ENCODE data around the gene PLEKHA7. TPM values are rescaled to one million over a fixed set of nuclear protein-coding genes. Genes with fewer than 3 reads are reported as not detected.
"Not testable (repeated sequence)": the region's sequence is repeated elsewhere in the genome, so short reads cannot be mapped to it uniquely, and the experiment has no call there.

Gene PLEKHA7
- total RNA-seq, 1 donor from 2014 or later, result 9.5 TPM

DNA sequence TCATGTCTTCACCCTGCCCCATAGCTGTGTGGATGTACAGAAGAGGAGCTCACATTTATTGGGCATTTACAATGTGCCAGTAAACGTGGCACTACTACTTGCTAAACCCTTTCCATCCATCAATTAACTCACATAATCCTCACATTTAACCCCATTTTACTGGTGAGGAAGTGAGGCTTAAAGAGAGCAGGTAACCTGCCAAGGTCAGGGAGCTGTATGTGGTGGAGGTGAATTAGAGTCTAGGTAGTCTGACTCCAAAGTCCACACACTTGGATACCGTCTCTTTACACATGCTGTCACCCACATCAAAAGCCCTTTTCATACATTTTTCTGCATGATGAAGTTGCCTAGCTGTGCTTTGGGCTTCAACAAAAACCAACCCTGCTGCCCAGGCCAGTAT, 10.8 kb downstream of the PLEKHA7 start:
- Histone ChIP-seq H3K9me3 (no peaks in the 10 kb centered on the region), H3K4me1 (no peaks in the 10 kb centered on the region), H3K4me3 (no peak overlapping the region), H3K27me3 (no peaks in the 10 kb centered on the region), H3K36me3 (no peaks in the 10 kb centered on the region), H3K27ac (no peak overlapping the region)
- intact Hi-C loops (cut with DNase I), result no loop called here
- no peak for DNase-seq (ENCODE audit: low spot score in 2 of 2)
- TF ChIP-seq, protein P1, sequence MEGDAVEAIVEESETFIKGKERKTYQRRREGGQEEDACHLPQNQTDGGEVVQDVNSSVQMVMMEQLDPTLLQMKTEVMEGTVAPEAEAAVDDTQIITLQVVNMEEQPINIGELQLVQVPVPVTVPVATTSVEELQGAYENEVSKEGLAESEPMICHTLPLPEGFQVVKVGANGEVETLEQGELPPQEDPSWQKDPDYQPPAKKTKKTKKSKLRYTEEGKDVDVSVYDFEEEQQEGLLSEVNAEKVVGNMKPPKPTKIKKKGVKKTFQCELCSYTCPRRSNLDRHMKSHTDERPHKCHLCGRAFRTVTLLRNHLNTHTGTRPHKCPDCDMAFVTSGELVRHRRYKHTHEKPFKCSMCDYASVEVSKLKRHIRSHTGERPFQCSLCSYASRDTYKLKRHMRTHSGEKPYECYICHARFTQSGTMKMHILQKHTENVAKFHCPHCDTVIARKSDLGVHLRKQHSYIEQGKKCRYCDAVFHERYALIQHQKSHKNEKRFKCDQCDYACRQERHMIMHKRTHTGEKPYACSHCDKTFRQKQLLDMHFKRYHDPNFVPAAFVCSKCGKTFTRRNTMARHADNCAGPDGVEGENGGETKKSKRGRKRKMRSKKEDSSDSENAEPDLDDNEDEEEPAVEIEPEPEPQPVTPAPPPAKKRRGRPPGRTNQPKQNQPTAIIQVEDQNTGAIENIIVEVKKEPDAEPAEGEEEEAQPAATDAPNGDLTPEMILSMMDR (IDR thresholded peaks at IDR 0.05), result no peak

DNA sequence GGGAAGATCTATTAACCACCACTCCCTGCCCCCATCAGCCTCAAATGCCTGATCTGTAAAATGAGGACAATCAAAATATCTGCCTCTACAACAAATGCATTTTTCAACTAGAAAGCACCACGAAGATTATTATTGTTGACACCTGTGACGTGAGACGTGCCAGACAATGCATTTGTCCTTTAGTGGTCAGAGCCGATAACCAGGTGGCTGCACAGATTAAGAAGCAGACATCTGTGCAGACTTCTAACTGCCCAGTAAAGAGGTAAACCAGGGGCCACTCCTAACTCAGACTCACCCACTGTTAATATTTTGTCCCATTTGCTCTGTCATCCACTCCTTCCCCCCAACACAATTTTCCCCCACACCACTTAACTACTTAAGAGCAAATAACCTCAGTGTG, 11.7 kb downstream of the PLEKHA7 start:
- Histone ChIP-seq H3K36me3 (no peaks in the 10 kb centered on the region), H3K4me1 (no peaks in the 10 kb centered on the region), H3K4me3 (no peak overlapping the region), H3K9me3 (no peaks in the 10 kb centered on the region), H3K27ac (no peak overlapping the region), H3K27me3 (no peaks in the 10 kb centered on the region)
- intact Hi-C loops (cut with DNase I), result no loop called here
- TF ChIP-seq, protein P1 (IDR thresholded peaks at IDR 0.05), result no peak
- DNase-seq (ENCODE audit: low spot score in 2 of 2), result no peak

DNA sequence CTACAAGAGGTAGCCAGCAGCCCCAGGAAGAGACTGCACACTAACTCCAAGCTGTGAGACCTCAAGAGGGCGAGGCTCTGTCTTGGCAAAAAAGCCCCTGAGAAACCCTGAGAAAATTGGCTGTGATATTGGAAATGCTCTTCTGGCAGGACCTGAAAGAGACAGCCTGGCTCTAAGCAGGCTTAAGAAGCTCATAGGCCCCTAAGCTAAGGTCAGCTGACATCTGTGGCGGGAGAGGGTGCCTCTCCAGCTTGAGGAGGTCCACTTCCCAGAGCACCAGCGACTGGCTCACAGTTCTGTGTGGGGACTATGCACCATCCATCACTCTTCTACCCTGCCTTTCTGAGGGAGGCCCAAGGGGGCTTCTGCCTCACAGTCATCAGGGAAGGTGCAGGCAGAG, 12.4 kb downstream of the PLEKHA7 start:
- Histone ChIP-seq H3K27ac (no peak overlapping the region), H3K4me3 (no peak overlapping the region), H3K36me3 (no peaks in the 10 kb centered on the region), H3K4me1 (no peaks in the 10 kb centered on the region), H3K27me3 (no peaks in the 10 kb centered on the region), H3K9me3 (no peaks in the 10 kb centered on the region)
- TF ChIP-seq, protein P1 (IDR thresholded peaks at IDR 0.05), result no peak
- intact Hi-C loops (cut with DNase I), result no loop called here
- DNase-seq (ENCODE audit: low spot score in 2 of 2), result no peak

DNA sequence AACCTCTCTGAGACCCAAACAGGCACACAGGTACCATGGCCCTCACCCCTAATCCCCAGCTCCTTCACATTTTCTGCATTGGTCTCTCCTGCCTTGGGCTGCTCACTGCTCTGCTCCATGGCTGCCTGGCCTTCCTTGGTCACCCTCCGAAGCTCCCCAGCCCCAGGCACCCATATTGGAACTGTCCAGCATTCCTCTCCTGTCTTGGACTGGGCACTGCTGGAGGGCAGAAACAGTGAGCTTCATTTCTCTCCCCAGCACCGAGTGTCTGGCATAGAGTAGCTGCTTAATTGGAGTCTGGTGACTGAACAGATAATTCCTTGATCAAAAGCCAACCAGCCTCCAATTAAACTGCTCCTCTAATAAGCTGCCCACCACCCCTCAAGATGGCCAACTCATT, 13.2 kb downstream of the PLEKHA7 start:
- H3K36me3 ChIP-seq, result no peaks in the 10 kb centered on the region
- no peak overlapping the region for H3K27ac ChIP-seq
- no peak overlapping the region for H3K4me3 ChIP-seq
- no peaks in the 10 kb centered on the region for H3K4me1 ChIP-seq
- no peaks in the 10 kb centered on the region for H3K9me3 ChIP-seq
- TF ChIP-seq, protein P1 (IDR thresholded peaks at IDR 0.05), result no peak
- no peaks in the 10 kb centered on the region for H3K27me3 ChIP-seq
- DNase-seq (ENCODE audit: low spot score in 2 of 2), result no peak
- intact Hi-C loops (cut with DNase I), result no loop called here

DNA sequence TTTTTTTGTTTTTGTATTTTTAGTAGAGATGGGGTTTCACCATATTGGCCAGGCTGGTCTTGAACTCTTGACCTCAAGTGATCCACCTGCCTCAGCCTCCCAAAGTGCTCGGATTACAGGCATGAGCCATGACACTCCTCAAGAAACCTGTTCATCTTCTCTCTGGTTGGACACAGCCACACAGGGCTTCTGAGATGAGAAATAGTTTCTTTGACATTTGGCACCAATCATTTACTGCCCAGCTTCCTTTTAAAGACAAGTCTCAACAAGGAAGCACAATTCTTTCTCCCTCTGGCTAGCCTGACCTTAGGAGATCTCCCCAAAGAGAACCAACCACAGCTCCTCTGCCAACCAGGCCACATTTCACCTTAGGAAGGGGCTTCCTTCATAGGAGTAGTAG, 14.0 kb downstream of the PLEKHA7 start:
- DNase-seq (ENCODE audit: low spot score in 2 of 2); H3K9me3 ChIP-seq; H3K4me1 ChIP-seq; H3K36me3 ChIP-seq; H3K4me3 ChIP-seq; H3K27me3 ChIP-seq; intact Hi-C loops (cut with DNase I); H3K27ac ChIP-seq: not testable (repeated sequence)

DNA sequence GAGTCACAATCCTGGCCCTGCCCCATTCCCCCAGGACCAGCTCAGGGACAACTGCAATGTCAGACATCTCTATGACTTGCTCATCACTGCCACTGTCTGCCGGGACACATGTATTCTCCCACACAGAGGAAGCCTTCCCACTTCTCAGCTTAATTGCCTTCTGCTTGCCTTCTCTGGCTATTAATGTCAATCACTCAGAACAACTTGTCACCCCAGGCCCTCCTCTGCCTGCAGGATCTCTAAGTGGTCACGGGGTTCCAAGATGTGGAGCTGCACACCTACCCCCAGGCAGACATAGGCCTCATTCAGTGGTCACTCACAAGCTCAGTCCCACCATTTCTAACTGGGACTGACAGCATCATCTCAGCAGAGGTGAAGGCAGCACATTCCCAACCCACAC, 15.1 kb downstream of the PLEKHA7 start:
- intact Hi-C loops (cut with DNase I), result no loop called here
- no peak overlapping the region for H3K4me3 ChIP-seq
- H3K4me1 ChIP-seq, result no peaks in the 10 kb centered on the region
- no peak for DNase-seq (ENCODE audit: low spot score in 2 of 2)
- no peaks in the 10 kb centered on the region for H3K27me3 ChIP-seq
- no peaks in the 10 kb centered on the region for H3K9me3 ChIP-seq
- H3K27ac ChIP-seq, result no peak overlapping the region
- TF ChIP-seq, protein P1 (IDR thresholded peaks at IDR 0.05), result no peak
- H3K36me3 ChIP-seq, result no peaks in the 10 kb centered on the region

Measured in ascending aorta (tissue), 2 donors.